CD4-positive, alpha-beta T cell treated with Interleukin-4 for 1 hour (primary cell): ENCODE measurements around the gene CYBA.

Experiments
- DNase-seq, 2 donors: peaks; one replicate each; pipeline ENCODE4 v3.0.0-alpha.2; 2020 to 2022

The CYBA gene

DNA sequence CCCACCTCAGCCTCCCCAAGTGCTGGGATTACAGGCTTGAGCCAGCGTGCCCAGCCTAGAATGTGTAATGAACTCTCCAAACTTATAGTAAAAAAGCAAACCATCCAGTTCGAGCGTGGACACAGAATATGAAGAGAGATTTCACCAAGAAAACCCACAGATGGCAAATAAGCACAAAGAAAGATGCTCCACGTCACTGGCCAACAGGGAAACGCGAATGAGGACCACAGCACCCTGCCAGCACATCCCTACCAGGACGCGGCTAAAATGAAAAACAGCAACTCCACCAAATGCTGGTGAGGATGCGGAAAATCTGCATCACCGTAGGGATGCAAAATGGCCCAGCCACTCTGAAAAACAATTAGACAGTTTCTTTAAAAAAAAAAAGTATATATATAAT, 10.6 kb upstream of the CYBA start:
- DNase-seq = no peak

- no peak for DNase-seq
These were observed 8.3 kb upstream of the CYBA start for GRCh38 chr16:88659160-88659559.

DNA sequence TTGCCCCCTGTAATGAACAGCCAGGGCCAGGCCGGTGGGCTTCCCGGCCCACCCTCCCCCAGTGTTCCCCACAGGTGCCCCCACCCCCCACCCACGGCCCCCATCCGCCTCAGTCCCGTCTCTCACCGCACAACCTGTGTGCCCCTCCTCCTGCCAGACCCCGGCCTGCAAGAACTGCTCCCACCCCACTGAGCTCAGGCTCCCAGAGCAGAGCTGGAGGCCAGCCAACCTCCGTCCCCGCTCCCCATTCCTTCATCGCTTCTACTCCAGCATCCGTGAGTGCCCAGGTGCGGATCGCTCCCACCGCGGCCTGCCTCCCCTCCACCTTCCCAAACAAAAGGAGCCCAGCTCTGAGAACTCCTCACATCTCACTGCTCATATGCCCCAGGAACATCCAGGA, 7.9 kb upstream of the CYBA start:
- no peak for DNase-seq

DNA sequence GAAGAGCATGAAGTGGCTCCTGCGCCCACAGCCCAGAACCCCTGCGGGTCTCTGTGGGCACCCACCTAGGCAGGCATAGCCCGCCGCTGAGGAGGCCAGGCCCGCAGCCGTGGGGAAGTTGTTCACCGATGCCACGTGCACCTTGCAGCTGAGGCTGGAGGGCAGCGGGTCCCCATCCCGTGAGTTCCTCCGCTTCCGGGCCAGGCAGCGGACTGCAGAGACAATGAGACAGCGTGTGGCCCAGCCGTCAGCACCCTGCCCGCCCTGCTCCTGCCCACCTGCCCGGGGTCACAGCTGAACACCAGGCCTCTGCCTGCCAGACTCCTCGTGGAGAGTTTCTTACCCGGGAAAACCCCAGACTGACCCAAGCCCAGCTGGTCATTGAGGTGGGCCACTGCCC, 6.5 kb upstream of the CYBA start:
- no peak for DNase-seq

- DNase-seq = no peak
These were observed 5.6 kb upstream of the CYBA start for GRCh38 chr16:88656291-88656980.

GRCh38 chr16:88655733-88656281, 5.0 kb upstream of the CYBA start:
- no peak for DNase-seq

- DNase-seq = no peak
These were observed 4.3 kb upstream of the CYBA start for GRCh38 chr16:88655053-88655732.

GRCh38 chr16:88654363-88655052, 3.7 kb upstream of the CYBA start:
- DNase-seq = no peak

DNA sequence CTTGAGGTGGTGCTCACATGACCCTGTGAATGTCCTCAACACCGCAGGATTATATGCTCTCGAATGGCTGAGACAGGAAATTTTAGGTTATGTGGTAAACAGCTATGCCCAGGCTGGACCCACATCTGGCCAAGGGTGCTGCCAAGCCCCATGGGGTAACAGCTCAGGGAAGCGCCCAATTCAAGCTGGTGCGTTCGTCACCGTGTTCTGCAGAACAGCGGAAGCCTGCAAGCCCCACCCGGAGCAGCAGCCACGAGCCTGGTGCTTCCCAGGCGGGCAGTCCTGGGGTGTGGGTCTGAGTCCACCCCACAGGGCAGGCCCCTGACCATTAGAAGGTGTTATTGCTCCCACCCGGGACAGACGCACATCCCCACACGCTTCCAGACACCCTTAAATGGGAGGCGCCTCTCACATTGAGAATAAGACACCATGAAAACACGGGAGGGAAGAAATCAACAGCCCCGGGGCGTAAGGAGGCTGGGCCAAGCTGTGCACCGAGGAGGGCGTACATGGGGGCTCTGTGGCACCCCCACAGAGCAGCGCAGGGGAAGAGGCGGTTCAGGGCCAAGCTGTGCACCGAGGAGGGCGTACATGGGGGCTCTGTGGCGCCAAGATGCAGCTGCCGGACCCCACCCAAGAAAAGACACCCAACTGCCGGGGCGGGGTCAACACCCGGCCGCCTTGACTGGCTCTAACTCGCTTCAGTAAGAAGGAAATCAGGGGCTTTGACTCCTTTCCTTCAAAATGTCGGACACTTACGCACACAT, 2.9 kb upstream of the CYBA start:
- DNase-seq = peak; percentile 48 to 56

DNA sequence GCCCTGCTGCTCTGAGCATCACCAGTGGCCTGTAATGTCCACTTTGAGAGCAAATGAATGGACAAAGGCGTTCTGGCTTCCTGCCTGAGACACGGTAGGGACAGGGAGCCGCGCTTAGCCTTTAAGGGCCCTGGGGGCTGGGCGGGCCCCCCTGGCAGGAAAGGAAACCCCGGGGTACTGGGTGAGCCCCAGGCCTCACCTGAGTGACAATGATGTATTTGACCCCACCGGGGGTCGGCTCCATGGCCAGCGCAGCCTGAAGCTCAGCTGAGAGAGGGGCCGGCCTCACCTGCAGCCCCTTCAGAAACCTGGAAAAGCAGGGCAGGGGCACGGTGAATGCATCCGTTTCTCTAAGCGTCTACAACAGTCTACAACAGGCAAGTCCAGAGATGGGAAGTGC, 2.2 kb upstream of the CYBA start:
- no peak for DNase-seq

DNA sequence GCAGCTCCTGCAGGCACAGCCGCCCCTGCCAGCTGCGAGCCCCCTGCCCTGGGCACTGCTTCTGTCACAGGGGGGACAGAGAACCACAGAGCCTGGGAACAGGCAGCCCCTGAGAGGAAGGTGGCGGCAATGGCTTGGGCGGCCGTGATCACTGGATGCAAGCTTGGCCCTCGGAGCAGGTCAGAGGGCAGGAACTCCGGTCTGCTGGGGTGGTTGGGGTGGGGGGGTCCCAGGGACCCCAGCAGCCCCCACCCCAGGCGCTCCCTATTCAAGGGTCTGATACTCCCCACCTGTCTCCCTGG, 1.9 kb upstream of the CYBA start:
- DNase-seq = no peak

- no peak for DNase-seq
These were observed 1.3 kb upstream of the CYBA start for GRCh38 chr16:88651989-88652761.

- peak; percentile 87 for DNase-seq
These were observed 579 bp upstream of the CYBA start for GRCh38 chr16:88651276-88651988.

DNA sequence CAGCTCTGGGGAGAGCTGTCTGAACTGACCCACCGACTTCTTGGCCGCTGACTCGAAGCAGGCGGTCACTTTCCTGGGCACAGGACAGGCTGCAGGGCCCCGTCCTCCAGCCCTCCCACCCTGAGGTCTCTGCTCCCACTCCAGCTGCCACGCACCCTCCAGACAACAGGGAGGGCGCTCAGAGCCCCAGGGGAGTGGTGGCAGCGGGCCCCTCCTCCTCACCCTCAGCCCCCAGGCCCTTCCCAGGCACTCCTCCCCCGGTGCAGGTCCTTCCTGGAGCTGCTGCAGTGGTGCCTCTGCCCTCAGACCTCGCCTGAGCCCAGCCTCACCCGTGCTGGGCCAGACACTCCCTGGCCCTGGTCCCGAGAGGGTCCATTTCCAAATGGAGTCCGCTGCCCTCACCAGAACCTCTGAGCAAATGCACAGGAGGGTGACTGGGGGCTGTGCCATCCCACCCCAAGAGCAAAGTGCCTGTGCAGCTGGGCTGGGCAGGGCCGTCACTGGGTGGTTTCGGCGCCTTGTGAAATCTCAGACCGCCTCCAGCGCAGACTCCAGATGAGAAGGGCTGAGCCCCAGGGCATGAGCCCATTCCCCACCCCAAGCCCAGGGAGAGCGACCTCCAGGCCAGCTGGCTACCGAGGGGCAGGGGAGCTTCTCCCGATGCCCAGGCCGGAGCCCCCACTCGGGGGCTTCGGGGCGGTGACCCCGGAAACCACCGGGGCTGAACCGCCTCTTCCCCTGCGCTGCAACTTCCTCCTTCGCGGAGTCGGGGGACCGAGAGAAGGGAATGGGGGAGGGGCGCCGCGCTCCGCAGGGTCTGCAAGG, 717 bp downstream of the CYBA start:
- DNase-seq = peak; percentile 42 to 52

- DNase-seq = no peak
These were observed 1.5 kb downstream of the CYBA start for GRCh38 chr16:88649195-88649923.

- DNase-seq = no peak
These were observed 3.4 kb downstream of the CYBA start for GRCh38 chr16:88647178-88648070.

GRCh38 chr16:88646345-88647034, 4.4 kb downstream of the CYBA start:
- no peak for DNase-seq

GRCh38 chr16:88645941-88646340, 4.9 kb downstream of the CYBA start:
- no peak for DNase-seq
